Measurements from ENCODE around the gene SORD. TPM values are rescaled to one million over a fixed set of nuclear protein-coding genes. Genes with fewer than 3 reads are reported as not detected.
"Not testable (repeated sequence)": the region's sequence is repeated elsewhere in the genome, so short reads cannot be mapped to it uniquely, and the experiment has no call there.

The SORD gene
- total and polyA plus RNA-seq, 7 experiments from 2014 or later, result 2.7 to 7.8 (median 6.5) TPM

- Mint-ChIP-seq H3K36me3 (no peaks in the 10 kb centered on the region), H3K4me1 (peaks cover 12 to 32% (median 17%) of the 10 kb centered on the region in 7 donors), H3K9me3 (no peaks in the 10 kb centered on the region), H3K4me3 (peak overlapping the region; percentile 80 to 93 (median 88)), H3K27me3 (peaks cover 5 to 22% (median 16%) of the 10 kb centered on the region in 5 donors), H3K27ac (peak overlapping the region in 8 of 9 donors; percentile 14 to 65 (median 50))
- peak overlapping the region; percentile 83 for H3K4me3 ChIP-seq (ENCODE audit: low read length)
- ChIA-PET POLR2A (no interaction called here), CTCF (interaction anchor here (1.7 kb wide), 1 partner anchor 13 kb away, joined by 4 read pairs; no protein-coding TSS in a partner anchor)
- H3K4me1 ChIP-seq (ENCODE audit: control insufficient read depth in 2 of 2, insufficient read depth in 2 of 2, low read length in 2 of 2), result peaks cover 8 to 10% of the 10 kb centered on the region in 2 donors
- ATAC-seq (no peak), DNase-seq (peak in 1 of 9 donors; percentile 3)
- H3K27me3 ChIP-seq (ENCODE audit: control insufficient read depth in 2 of 2, insufficient read depth in 2 of 2, low read length in 2 of 2), result no peaks in the 10 kb centered on the region
- H3K27ac ChIP-seq (ENCODE audit: low read depth, low read length), result peak overlapping the region; percentile 42
- intact Hi-C loops (cut with micrococcal nuclease), result loop anchor here (2.0 to 5.0 kb wide), 6 partner anchors 94 to 1276 kb away; partner anchors contain the start of genes CTDSPL2 (in 1 of the 2) and PDIA3 (in 1 of the 2)
- no peaks in the 10 kb centered on the region for H3K36me3 ChIP-seq (ENCODE audit: control insufficient read depth in 2 of 3, insufficient read depth in 3 of 3, low read length in 3 of 3)
- H3K9me3 ChIP-seq (ENCODE audit: control insufficient read depth in 2 of 3, low read length in 3 of 3), result no peaks in the 10 kb centered on the region
These were observed 747 bp downstream of the SORD start for GRCh38 chr15:45023659-45024225.

GRCh38 chr15:45024649-45025048 is 1.7 kb downstream of the SORD start:
- POLR2A ChIA-PET; ATAC-seq; H3K27ac ChIP-seq (ENCODE audit: low read depth, low read length); CTCF ChIA-PET; H3K36me3 Mint-ChIP-seq; H3K27me3 ChIP-seq (ENCODE audit: control insufficient read depth in 2 of 2, insufficient read depth in 2 of 2, low read length in 2 of 2); H3K4me3 ChIP-seq (ENCODE audit: low read length); H3K9me3 ChIP-seq (ENCODE audit: control insufficient read depth in 2 of 3, low read length in 3 of 3); H3K9me3 Mint-ChIP-seq; DNase-seq; H3K36me3 ChIP-seq (ENCODE audit: control insufficient read depth in 2 of 3, insufficient read depth in 3 of 3, low read length in 3 of 3): not testable (repeated sequence)
- H3K27ac Mint-ChIP-seq, result peak overlapping the region in 1 of 9 donors; percentile 52
- peak overlapping the region in 3 of 10 donors; percentile 6 to 87 (median 8) for H3K4me3 Mint-ChIP-seq
- H3K27me3 Mint-ChIP-seq, result peaks cover 2 to 12% (median 7%) of the 10 kb centered on the region in 5 donors
- H3K4me1 ChIP-seq (ENCODE audit: control insufficient read depth in 2 of 2, insufficient read depth in 2 of 2, low read length in 2 of 2), result peaks cover 8 to 10% of the 10 kb centered on the region in 2 donors
- intact Hi-C loops (cut with micrococcal nuclease), result loop anchor here in 1 of 2 donors (5.0 kb wide), 4 partner anchors 93 to 1277 kb away; partner anchors contain the start of gene PDIA3
- H3K4me1 Mint-ChIP-seq, result peaks cover 12 to 32% (median 17%) of the 10 kb centered on the region in 7 donors

- H3K9me3 Mint-ChIP-seq; H3K27me3 ChIP-seq (ENCODE audit: control insufficient read depth in 2 of 2, insufficient read depth in 2 of 2, low read length in 2 of 2); H3K27me3 Mint-ChIP-seq; ATAC-seq; H3K4me3 ChIP-seq (ENCODE audit: low read length); DNase-seq; intact Hi-C loops (cut with micrococcal nuclease); H3K36me3 ChIP-seq (ENCODE audit: control insufficient read depth in 2 of 3, insufficient read depth in 3 of 3, low read length in 3 of 3); H3K36me3 Mint-ChIP-seq; CTCF ChIA-PET; H3K9me3 ChIP-seq (ENCODE audit: control insufficient read depth in 2 of 3, low read length in 3 of 3); H3K27ac ChIP-seq (ENCODE audit: low read depth, low read length); POLR2A ChIA-PET: not testable (repeated sequence)
- peak overlapping the region in 1 of 9 donors; percentile 56 for H3K27ac Mint-ChIP-seq
- H3K4me3 Mint-ChIP-seq, result peak overlapping the region in 1 of 10 donors; percentile 3
- H3K4me1 Mint-ChIP-seq, result peaks cover 12 to 32% (median 17%) of the 10 kb centered on the region in 7 donors
- peaks cover 8 to 10% of the 10 kb centered on the region in 2 donors for H3K4me1 ChIP-seq (ENCODE audit: control insufficient read depth in 2 of 2, insufficient read depth in 2 of 2, low read length in 2 of 2)
These were observed 2.6 kb downstream of the SORD start for GRCh38 chr15:45025627-45026026.

GRCh38 chr15:45026651-45027190 is 3.7 kb downstream of the SORD start:
- ATAC-seq (no peak), DNase-seq (no peak)
- H3K4me1 ChIP-seq (ENCODE audit: control insufficient read depth in 2 of 2, insufficient read depth in 2 of 2, low read length in 2 of 2), result peaks cover 8 to 10% of the 10 kb centered on the region in 2 donors
- Mint-ChIP-seq H3K27ac (no peak overlapping the region), H3K36me3 (peaks cover 0 to 10% (median 7%) of the 10 kb centered on the region in 5 donors), H3K4me1 (peaks cover 12 to 28% (median 17%) of the 10 kb centered on the region in 7 donors), H3K4me3 (no peak overlapping the region), H3K9me3 (peaks cover 0 to 1% (median 0%) of the 10 kb centered on the region in 11 donors), H3K27me3 (peaks cover 0 to 4% (median 0%) of the 10 kb centered on the region in 5 donors)
- no peaks in the 10 kb centered on the region for H3K27me3 ChIP-seq (ENCODE audit: control insufficient read depth in 2 of 2, insufficient read depth in 2 of 2, low read length in 2 of 2)
- H3K9me3 ChIP-seq (ENCODE audit: control insufficient read depth in 2 of 3, low read length in 3 of 3), result no peaks in the 10 kb centered on the region
- intact Hi-C loops (cut with micrococcal nuclease), result no loop called here
- ChIA-PET CTCF (no interaction called here), POLR2A (no interaction called here)
- H3K27ac ChIP-seq (ENCODE audit: low read depth, low read length), result no peak overlapping the region
- no peaks in the 10 kb centered on the region for H3K36me3 ChIP-seq (ENCODE audit: control insufficient read depth in 2 of 3, insufficient read depth in 3 of 3, low read length in 3 of 3)
- H3K4me3 ChIP-seq (ENCODE audit: low read length), result no peak overlapping the region

- H3K9me3 Mint-ChIP-seq, result peaks cover 0 to 1% (median 0%) of the 10 kb centered on the region in 11 donors
- H3K36me3 ChIP-seq (ENCODE audit: control insufficient read depth in 2 of 3, insufficient read depth in 3 of 3, low read length in 3 of 3), result no peaks in the 10 kb centered on the region
- H3K27ac ChIP-seq (ENCODE audit: low read depth, low read length), result no peak overlapping the region
- H3K4me1 Mint-ChIP-seq, result peaks cover 12 to 26% (median 17%) of the 10 kb centered on the region in 7 donors
- intact Hi-C loops (cut with micrococcal nuclease), result no loop called here
- H3K4me3 Mint-ChIP-seq, result no peak overlapping the region
- H3K9me3 ChIP-seq (ENCODE audit: control insufficient read depth in 2 of 3, low read length in 3 of 3), result no peaks in the 10 kb centered on the region
- H3K27me3 ChIP-seq (ENCODE audit: control insufficient read depth in 2 of 2, insufficient read depth in 2 of 2, low read length in 2 of 2), result no peaks in the 10 kb centered on the region
- ChIA-PET POLR2A (no interaction called here), CTCF (no interaction called here)
- DNase-seq (no peak), ATAC-seq (no peak)
- H3K27me3 Mint-ChIP-seq, result peaks cover 0 to 4% (median 0%) of the 10 kb centered on the region in 5 donors
- H3K4me1 ChIP-seq (ENCODE audit: control insufficient read depth in 2 of 2, insufficient read depth in 2 of 2, low read length in 2 of 2), result peaks cover 8 to 10% of the 10 kb centered on the region in 2 donors
- H3K36me3 Mint-ChIP-seq, result peaks cover 0 to 10% (median 7%) of the 10 kb centered on the region in 5 donors
- H3K4me3 ChIP-seq (ENCODE audit: low read length), result no peak overlapping the region
- H3K27ac Mint-ChIP-seq, result no peak overlapping the region
These were observed 4.2 kb downstream of the SORD start for GRCh38 chr15:45027220-45027619.

- Histone ChIP-seq H3K9me3 (ENCODE audit: control insufficient read depth in 2 of 3, low read length in 3 of 3) (no peaks in the 10 kb centered on the region), H3K4me3 (ENCODE audit: low read length) (no peak overlapping the region), H3K27ac (ENCODE audit: low read depth, low read length) (no peak overlapping the region), H3K27me3 (ENCODE audit: control insufficient read depth in 2 of 2, insufficient read depth in 2 of 2, low read length in 2 of 2) (no peaks in the 10 kb centered on the region), H3K36me3 (ENCODE audit: control insufficient read depth in 2 of 3, insufficient read depth in 3 of 3, low read length in 3 of 3) (no peaks in the 10 kb centered on the region), H3K4me1 (ENCODE audit: control insufficient read depth in 2 of 2, insufficient read depth in 2 of 2, low read length in 2 of 2) (no peaks in the 10 kb centered on the region)
- ATAC-seq, result no peak
- Mint-ChIP-seq H3K4me1 (peaks cover 5 to 8% (median 6%) of the 10 kb centered on the region in 7 donors), H3K9me3 (peaks cover 0 to 1% (median 0%) of the 10 kb centered on the region in 11 donors), H3K27me3 (peaks cover 0 to 4% (median 0%) of the 10 kb centered on the region in 5 donors), H3K27ac (no peak overlapping the region), H3K36me3 (peaks cover 0 to 10% (median 7%) of the 10 kb centered on the region in 5 donors), H3K4me3 (no peak overlapping the region)
- ChIA-PET POLR2A (no interaction called here), CTCF (no interaction called here)
- DNase-seq, result no peak
- intact Hi-C loops (cut with micrococcal nuclease), result no loop called here
These were observed 7.7 kb downstream of the SORD start for GRCh38 chr15:45030743-45031142.
